SW480 (cell line): Measurements from ENCODE around the gene OR5D14.

ENCODE experiments used
- DNase-seq: peaks from one replicate; pipeline ENCODE4 v3.0.0-alpha.2; 2016; ENCODE audit warnings: low spot score

OR5D14 gene

DNA sequence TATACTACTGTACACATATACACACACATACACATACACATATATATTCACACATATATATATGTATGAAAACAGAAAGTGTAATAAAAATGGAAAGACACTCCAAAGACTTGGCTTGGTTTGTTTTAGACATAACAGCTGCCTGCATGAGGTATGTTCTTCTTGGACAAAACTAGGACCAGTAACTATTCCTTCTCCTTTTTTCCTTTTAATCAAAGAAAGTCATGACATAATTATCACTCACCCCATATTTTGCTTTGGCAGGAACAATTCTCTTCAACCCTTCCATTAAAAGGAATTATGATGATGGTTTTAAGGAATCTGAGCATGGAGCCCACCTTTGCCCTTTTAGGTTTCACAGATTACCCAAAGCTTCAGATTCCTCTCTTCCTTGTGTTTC is at the start of gene OR5D14:
Gene OR5D14, plus strand, starts transcription at position 301 of the 400 bp plus-strand sequence. Its CDS starts 0 bp downstream, at position 301.
- DNase-seq: no peak

DNA sequence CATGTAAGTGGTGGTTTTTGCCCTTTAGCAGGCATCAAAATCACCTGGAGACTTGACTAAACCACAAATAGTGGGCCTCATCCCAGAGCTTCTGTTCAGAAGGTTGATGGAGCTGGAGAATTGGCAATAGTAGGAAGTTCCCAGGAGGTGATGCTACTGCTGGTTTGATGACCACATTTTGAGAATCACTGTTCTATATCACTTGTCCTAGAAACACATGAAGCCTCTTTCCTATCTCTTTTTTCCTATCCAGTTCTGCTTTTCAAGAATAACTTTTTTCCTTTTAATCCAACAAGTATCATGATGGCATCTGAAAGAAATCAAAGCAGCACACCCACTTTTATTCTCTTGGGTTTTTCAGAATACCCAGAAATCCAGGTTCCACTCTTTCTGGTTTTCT is 22.2 kb upstream of the OR5D14 start, which contains the start of gene OR5D13:
Gene OR5D13, plus strand, starts transcription at position 301 of the 400 bp plus-strand sequence. Its CDS starts 0 bp downstream, at position 301.
- no peak for DNase-seq

DNA sequence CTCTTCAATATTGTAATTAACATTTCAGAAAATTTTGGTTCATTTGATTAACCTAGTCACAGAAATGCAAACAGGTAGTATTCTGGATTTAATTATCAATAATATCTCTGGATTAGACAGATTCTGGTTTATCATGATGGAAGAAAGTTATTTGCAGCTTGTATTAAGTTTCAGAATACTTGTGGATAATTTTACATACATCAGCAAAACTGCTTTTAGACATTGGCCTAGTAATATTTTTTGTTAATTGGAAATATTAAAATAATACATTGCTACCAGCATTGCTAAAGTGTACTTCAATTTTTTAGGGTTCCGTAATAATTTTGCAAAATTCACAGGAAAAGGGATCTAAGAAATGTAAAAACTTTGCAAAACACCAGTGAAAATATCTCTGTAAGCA is 3.8 kb upstream of the OR5D14 start:
- no peak for DNase-seq

DNA sequence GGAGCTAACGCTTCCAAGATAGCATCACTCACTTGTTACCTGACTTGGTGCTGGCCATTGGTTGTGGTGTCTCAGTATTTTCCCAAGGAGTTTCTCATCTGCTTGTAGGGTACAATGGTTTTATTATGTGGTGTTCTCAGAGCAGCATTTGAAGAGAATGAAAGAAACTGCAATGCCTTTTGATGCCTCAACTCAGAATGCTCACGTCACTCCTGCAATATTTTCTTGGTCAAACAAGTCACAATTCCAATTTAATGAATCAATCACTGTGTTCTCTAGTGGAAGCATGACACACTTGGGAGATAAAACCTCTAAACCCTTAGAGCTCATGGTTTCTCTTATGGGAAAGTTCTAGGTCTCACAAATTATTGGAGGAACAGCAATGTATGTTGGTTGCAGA is 2.0 kb upstream of the OR5D14 start:
- DNase-seq: no peak

DNA sequence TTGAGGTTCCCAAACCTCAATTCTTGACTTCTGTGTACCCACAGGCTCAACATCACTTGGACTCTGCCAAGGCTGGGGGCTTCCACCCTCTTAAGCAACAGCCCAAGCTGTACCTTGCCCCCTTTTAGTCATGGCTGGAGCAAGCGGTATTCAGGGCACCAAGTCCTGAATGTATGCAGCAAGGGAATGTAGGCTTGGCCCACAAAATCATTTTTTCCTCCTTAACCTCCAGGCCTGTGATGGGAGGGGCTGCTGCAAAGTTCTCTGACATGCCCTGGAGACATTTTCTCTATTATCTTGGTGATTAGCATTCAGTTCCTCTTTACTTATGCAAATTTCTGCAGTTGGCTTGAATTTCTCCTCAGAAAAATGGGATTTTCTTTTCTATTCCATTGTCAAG is 10.9 kb downstream of the OR5D14 start:
- no peak for DNase-seq

DNA sequence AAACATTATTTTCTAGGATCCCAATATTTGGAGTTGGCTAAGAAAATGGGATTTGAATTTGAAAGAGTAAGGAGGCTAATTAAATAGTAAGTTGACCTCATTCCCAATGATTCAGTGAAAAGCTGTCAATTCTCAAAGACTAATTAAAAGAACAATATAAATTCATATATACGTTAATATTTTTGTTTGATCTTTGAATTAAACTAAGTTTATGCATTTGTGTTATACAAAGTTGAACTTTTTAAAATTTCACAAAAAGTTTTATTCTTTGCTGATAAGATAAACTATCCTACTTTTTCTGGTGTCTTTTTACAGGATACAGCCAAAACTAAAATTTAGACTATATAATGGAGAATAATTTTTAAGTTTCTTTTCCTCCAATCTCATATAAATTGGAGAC is 15.7 kb downstream of the OR5D14 start, which contains the start of gene OR5L1:
Gene OR5L1, plus strand, starts transcription at position 301 of the 400 bp plus-strand sequence. CDS start 100 bp downstream, outside the sequence.
- DNase-seq: no peak

DNA sequence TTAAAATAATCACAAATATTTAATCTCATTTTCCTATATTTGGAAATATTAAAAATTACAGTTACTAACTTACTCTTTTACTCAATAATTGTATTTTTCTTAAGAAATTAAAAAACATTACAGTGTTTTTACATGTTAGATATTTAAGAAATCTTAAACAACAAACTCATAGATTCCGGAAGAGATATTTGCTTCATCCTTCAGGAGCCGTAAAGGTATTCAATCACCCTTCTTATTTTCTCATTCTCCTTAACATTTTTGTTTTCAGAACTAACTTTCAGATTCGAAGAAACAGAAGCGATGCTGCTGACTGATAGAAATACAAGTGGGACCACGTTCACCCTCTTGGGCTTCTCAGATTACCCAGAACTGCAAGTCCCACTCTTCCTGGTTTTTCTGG is 24.0 kb downstream of the OR5D14 start, which contains the start of gene OR5D18:
Gene OR5D18, plus strand, starts transcription at position 301 of the 400 bp plus-strand sequence. Its CDS starts 0 bp downstream, at position 301.
- DNase-seq: no peak

DNA sequence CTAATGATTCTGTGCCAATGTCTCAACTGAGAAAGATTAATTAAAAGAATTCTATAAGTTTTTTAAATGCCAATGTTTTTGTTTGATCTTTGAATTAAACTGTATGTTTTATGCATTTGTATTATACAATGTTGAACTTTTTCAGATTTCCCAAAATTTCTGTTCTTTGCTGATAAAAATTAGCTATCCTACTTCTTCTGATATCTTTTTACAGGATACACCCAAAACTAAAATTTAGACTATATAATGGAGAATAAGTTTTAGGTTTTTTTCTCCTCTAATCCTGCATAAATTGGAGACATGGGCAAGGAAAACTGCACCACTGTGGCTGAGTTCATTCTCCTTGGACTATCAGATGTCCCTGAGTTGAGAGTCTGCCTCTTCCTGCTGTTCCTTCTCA is 31.6 kb downstream of the OR5D14 start, which contains the start of gene OR5L2:
Gene OR5L2, plus strand, starts transcription at position 301 of the 400 bp plus-strand sequence. Its CDS starts 0 bp downstream, at position 301.
- no peak for DNase-seq

DNA sequence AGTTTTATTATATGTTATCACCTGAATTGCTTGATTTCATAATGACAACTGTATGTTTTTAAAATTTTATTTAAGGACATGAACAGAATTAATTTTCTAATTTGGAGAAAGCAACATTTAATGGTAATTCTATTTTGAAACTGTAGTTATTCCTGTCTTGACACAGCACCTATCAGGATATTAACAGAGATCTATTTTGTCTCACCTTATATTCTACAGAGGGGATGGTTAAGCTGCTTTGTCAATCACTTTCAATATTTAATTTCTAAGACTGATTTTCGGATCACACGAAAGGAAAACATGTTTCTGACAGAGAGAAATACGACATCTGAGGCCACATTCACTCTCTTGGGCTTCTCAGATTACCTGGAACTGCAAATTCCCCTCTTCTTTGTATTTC is 43.1 kb downstream of the OR5D14 start, which contains the start of gene OR5D16:
Gene OR5D16, plus strand, starts transcription at position 301 of the 400 bp plus-strand sequence. Its CDS starts 0 bp downstream, at position 301.
- DNase-seq: no peak
